Bladder microvascular endothelial cell (primary cell): ENCODE measurements around the gene ZNF773. TPM values are rescaled to one million over a fixed set of nuclear protein-coding genes. Genes with fewer than 3 reads are reported as not detected.

Experiments
- total RNA-seq: library from RNA; depleted of rRNA; stranded (reverse); fragments of >200 nt; gene quantifications from 2 replicates; pipeline ENCODE4 v1.2.3, GENCODE V29; 2014

ZNF773 gene
- 5.5 and 11.0 TPM in 2 replicates for total RNA-seq

DNA sequence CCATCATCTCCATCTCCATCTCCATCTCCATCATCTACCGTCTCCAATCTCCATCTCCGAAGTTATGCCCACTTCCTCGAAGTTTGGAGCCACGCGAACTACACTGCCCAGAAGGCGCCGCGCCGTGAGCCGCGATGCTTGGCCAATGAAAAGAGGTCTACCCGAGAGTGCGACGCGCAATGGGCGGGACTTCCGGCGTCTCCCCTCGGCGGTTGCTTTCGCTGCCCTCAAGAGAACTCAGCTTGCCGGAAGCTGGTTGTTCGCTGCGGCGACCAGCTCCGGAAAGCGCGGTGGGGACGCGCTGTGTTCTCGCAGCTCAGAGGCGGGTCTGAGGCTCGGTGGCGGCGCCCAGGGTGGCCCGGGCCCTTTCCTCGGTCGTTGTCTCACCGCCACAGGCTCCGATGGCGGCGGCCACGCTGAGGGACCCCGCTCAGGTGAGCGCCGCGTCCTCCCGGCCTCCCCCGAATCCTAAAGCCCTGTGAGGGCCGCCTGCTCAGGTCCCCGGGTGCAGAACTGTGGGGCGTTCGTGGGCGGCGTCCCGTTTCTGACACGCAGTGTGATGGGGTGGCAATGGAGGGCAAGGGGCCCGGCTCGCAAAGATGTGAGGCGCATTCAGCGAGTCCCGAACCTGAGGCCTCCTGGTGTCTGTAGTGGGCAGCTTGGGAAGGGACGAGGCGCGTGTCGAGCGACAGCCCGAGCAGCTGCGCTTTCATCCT lies at the start of gene ZNF773:
TSS of gene ZNF773 (plus strand) at position 259 of the 716 bp plus-strand sequence. CDS start at position 402, 143 bp downstream.

DNA sequence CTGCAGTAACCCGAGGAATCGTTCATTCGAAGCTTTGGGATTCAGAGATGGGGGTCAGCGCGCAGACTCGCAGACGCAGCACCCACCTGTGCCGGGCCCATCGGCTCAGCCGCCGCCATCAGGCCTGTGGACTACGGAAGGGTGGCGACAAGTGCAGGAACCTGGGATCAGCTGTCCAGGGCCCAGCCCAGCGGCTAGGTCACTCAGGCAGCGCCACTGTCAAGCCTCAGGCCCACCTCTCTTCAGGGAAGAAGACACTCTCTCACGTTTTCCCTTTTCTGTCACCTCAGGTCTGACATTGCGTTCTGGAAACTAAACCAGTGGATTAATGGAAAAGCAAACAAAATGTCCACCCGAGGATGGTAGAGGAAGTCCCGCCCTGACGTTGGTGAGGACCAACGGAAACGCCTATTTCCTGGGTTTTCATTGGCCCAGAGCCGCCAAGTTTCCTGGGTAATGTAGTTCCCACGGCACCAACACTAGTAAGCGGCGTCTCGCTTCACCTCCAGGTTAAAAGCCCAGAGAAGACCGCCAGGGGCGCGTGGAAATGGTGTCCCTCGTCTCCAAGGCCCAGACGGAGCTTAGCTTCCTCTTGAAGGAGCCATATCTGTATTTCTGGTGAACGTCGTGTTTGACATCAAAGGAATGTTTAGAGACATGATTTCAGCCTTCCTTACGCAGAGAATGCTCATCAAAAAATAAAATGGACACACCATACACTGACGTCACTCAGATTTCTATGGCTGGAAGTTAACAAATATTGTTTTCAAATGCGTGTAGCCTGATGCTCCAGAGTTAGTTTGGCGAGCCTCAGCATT lies 22.3 kb upstream of the ZNF773 start, which contains the start of gene ZNF772:
TSS of gene ZNF772 (minus strand) at position 376 of the 818 bp plus-strand sequence. CDS start at position 119, 257 bp downstream.

DNA sequence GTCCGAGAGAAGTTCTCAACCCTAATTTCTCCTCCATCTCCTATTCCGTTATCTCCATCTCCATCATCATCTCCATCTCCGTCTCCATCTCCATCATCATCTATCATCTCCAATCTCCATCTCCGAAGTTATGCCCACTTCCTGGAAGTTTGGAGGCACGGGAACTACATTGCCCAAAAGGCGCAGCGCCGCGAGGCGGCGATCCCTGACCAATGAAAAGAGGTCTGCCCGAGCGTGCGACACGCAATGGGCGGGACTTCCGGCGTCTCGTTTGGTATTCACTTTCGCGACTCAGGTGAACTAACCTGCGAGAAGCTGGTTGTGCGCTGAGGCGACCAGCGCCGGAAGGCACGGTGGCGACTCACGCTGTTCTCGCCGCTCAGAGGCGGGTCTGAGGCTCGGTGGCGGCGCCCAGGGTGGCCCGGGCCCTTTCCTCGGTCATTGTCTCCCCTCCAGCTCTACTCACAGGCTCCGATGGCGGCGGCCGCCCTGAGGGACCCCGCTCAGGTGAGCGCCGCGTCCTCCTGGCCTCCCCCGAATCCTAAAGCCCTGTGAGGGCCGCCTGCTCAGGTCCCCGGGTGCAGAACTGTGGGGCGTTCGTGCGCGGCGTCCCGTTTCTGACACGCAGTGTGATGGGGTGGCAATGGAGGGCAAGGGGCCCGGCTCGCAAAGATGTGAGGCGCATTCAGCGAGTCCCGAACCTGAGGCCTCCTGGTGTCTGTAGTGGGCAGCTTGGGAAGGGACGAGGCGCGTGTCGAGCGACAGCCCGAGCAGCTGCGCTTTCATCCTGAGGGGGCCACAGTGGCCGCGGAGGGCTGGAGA lies 12.1 kb upstream of the ZNF773 start, which contains the start of gene ZNF419:
TSS of gene ZNF419 (plus strand) at position 274 of the 822 bp plus-strand sequence. CDS start at position 475, 201 bp downstream.

DNA sequence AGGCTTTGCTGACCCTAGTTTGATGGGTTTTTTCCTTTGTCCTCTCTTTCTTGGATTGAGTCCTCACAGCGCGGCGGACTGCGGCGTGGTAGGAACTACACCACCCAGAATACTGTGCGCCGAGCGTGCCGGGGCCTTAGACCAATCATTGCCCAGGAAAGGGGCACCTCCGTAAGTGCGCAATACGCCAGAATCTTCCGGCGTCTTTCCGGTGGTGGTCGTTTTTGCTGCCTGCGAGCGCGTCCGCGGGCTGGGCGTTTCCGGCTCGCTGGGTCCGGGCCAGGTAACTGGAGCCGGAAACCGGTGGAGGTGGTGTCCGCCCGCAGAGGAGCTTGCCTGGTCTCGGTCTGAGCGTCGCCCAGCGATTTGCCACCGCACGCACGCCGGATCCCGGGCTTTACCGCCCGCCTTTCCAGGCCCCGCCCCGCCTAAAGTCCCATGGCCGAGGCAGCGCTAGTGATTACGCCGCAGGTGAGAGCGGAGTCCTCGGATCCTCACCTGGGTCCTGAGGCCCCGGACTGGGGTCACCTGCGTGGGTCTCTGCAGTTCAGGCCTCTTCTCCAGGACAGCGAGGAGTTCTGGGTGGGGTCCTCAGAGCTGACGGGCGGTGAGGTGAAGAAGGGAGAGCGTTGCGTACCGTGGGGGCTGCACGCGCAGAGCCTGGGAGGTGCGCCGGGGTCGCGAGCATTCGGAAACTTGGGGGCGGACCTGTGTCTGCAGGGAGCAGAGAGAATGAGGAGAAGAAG lies 27.6 kb downstream of the ZNF773 start, which contains the start of gene ZNF549:
TSS of gene ZNF549 (plus strand) at position 221 of the 746 bp plus-strand sequence. CDS start at position 439, 218 bp downstream.

Other genes starting within 250 kb of the ZNF773 start
- 30.4 and 106 TPM in 2 replicates for gene ZNF460, start 219.5 kb upstream of the ZNF773 start, total RNA-seq
- gene ZNF543, start 179.5 kb upstream of the ZNF773 start, total RNA-seq: 7.6 and 11.2 TPM in 2 replicates
- gene ZNF304, start 148.7 kb upstream of the ZNF773 start, total RNA-seq: 6.0 and 9.4 TPM in 2 replicates
- gene TRAPPC2B, start 136.4 kb upstream of the ZNF773 start, total RNA-seq: 6.0 and 6.3 TPM in 2 replicates
- 2.4 and 4.3 TPM in 2 replicates for gene ZNF547, start 136.4 kb upstream of the ZNF773 start, total RNA-seq
- gene ZNF548, start 110.1 kb upstream of the ZNF773 start, total RNA-seq: 10.2 and 16.0 TPM in 2 replicates
- gene ZNF17, start 88.8 kb upstream of the ZNF773 start, total RNA-seq: 6.3 and 13.4 TPM in 2 replicates
- 8.7 and 15.6 TPM in 2 replicates for gene ZNF749, start 64.6 kb upstream of the ZNF773 start, total RNA-seq
- 0.16 and 0.57 TPM in 2 replicates for gene VN1R1, start 42.8 kb upstream of the ZNF773 start, total RNA-seq
- 13.0 and 17.8 TPM in 2 replicates for gene ZNF772, start 22.4 kb upstream of the ZNF773 start, total RNA-seq
- 8.3 and 13.8 TPM in 2 replicates for gene ZNF419, start 12.2 kb upstream of the ZNF773 start, total RNA-seq
- 2.6 and 5.5 TPM in 2 replicates for gene ZNF549, start 27.4 kb downstream of the ZNF773 start, total RNA-seq
- 3.7 and 10.3 TPM in 2 replicates for gene ZNF550, start 59.9 kb downstream of the ZNF773 start, total RNA-seq
- gene ZNF416, start 79.0 kb downstream of the ZNF773 start, total RNA-seq: 3.9 and 4.3 TPM in 2 replicates
- gene ZIK1, start 84.2 kb downstream of the ZNF773 start, total RNA-seq: 3.4 TPM in 2 replicates
- gene ZNF530, start 99.9 kb downstream of the ZNF773 start, total RNA-seq: 2.4 and 2.5 TPM in 2 replicates
- 11.3 and 16.2 TPM in 2 replicates for gene ZNF134, start 114.3 kb downstream of the ZNF773 start, total RNA-seq
- 8.3 and 11.6 TPM in 2 replicates for gene ZNF211, start 133.2 kb downstream of the ZNF773 start, total RNA-seq
- gene ZSCAN4, start 169.0 kb downstream of the ZNF773 start, total RNA-seq: not detected in 2 replicates
- 6.0 and 7.9 TPM in 2 replicates for gene ZNF551, start 182.0 kb downstream of the ZNF773 start, total RNA-seq
- 1.3 and 1.4 TPM in 2 replicates for gene ZNF154, start 209.3 kb downstream of the ZNF773 start, total RNA-seq
- gene ZNF671, start 227.7 kb downstream of the ZNF773 start, total RNA-seq: 5.7 and 6.7 TPM in 2 replicates
- 8.7 and 14.7 TPM in 2 replicates for gene ZNF776, start 246.9 kb downstream of the ZNF773 start, total RNA-seq